HCT116 (cell line): Measurements from ENCODE around the gene SPATA33.

Experiments
- CTCF ChIP-seq, 3 experiments: fragments of 200-600 bp in 1 of 3; sonication (generic) in 1 of 3; IDR thresholded peaks in 2 of 3; conservative IDR thresholded peaks in 1 of 3; 2 replicates each; pipeline ENCODE4 v1.5.1; 2012 to 2017; ENCODE audit warnings: low read depth in 2 of 3, low read length in 2 of 3, antibody characterized with exemption in 1 of 3, borderline replicate concordance in 1 of 3, control low read depth in 1 of 3, mild to moderate bottlenecking in 1 of 3, mixed read lengths in 1 of 3, mixed run types in 1 of 3, moderate library complexity in 1 of 3; ENCODE audit not compliant: insufficient read depth in 1 of 3
- EZH2 ChIP-seq: fragments of 200-600 bp; sonication (generic); IDR thresholded peaks from 2 replicates; pipeline ENCODE4 v1.6.1; 2017; ENCODE audit warnings: antibody characterized with exemption, mixed run types
- JUND ChIP-seq: IDR thresholded peaks from 2 replicates; pipeline ENCODE4 v1.6.1; 2012
- POLR2AphosphoS5 ChIP-seq: IDR thresholded peaks from 2 replicates; pipeline ENCODE4 v1.6.1; 2011; ENCODE audit warnings: mild to moderate bottlenecking, low read depth, low read length, moderate library complexity
- TCF7L2 ChIP-seq: IDR thresholded peaks from 2 replicates; pipeline ENCODE4 v1.7.0; 2011; ENCODE audit warnings: borderline replicate concordance, inconsistent platforms; ENCODE audit not compliant: insufficient read depth, insufficient read length; ENCODE audit errors: extremely low read depth
- TF ChIP-seq, protein P1 (sequence below): IDR thresholded peaks from 2 replicates; pipeline ENCODE4 v1.6.1; 2012; ENCODE audit warnings: low read depth

DNA sequence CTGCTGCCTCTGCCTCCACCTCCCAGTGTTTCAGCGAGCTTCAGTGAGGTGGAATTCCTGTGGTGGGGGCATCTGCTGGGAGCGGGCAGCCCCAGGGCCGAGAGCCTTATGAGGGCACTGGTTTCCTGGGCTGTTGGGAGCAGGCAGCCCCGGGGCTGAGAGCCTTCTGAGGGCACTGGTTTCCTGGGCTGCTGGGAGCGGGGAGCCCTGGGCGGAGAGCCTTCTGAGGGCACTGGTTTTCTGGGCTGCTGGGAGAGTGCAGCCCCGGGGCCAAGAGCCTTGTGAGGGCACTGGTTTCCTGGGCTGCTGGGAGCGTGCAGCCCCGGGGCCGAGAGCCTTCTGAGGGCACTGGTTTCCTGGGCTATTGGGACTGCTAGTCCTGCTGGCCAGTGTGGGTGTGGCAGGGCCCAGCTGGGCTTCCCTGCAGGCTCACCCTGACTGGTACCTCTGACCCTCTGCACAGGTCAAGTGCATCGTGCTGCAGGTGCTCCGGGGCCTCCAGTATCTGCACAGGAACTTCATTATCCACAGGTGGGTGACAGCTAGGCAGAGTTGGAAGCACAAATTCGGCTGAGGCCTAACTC, 34.4 kb downstream of the SPATA33 start:
- TF ChIP-seq CTCF (IDR thresholded peaks at IDR 0.05 in 2 of 3, conservative IDR thresholded peaks at IDR 0.05 in 1 of 3; ENCODE audit: borderline replicate concordance in 1 of 3, insufficient read depth in 1 of 3, low read depth in 2 of 3, low read length in 2 of 3) = no peak
- no peak for TF ChIP-seq EZH2
- no peak for TF ChIP-seq TCF7L2
- no peak for TF ChIP-seq JUND
- no peak for TF ChIP-seq POLR2AphosphoS5
- TF ChIP-seq, protein P1, sequence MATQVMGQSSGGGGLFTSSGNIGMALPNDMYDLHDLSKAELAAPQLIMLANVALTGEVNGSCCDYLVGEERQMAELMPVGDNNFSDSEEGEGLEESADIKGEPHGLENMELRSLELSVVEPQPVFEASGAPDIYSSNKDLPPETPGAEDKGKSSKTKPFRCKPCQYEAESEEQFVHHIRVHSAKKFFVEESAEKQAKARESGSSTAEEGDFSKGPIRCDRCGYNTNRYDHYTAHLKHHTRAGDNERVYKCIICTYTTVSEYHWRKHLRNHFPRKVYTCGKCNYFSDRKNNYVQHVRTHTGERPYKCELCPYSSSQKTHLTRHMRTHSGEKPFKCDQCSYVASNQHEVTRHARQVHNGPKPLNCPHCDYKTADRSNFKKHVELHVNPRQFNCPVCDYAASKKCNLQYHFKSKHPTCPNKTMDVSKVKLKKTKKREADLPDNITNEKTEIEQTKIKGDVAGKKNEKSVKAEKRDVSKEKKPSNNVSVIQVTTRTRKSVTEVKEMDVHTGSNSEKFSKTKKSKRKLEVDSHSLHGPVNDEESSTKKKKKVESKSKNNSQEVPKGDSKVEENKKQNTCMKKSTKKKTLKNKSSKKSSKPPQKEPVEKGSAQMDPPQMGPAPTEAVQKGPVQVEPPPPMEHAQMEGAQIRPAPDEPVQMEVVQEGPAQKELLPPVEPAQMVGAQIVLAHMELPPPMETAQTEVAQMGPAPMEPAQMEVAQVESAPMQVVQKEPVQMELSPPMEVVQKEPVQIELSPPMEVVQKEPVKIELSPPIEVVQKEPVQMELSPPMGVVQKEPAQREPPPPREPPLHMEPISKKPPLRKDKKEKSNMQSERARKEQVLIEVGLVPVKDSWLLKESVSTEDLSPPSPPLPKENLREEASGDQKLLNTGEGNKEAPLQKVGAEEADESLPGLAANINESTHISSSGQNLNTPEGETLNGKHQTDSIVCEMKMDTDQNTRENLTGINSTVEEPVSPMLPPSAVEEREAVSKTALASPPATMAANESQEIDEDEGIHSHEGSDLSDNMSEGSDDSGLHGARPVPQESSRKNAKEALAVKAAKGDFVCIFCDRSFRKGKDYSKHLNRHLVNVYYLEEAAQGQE = no peak
